ENCODE measurements around the gene FXYD4. TPM values are rescaled to one million over a fixed set of nuclear protein-coding genes. Genes with fewer than 3 reads are reported as not detected.

FXYD4 gene
- polyA plus RNA-seq, 1 donor (not counting 4 experiments of a cell fraction or from before 2014, with no cell fraction given) = not detected

DNA sequence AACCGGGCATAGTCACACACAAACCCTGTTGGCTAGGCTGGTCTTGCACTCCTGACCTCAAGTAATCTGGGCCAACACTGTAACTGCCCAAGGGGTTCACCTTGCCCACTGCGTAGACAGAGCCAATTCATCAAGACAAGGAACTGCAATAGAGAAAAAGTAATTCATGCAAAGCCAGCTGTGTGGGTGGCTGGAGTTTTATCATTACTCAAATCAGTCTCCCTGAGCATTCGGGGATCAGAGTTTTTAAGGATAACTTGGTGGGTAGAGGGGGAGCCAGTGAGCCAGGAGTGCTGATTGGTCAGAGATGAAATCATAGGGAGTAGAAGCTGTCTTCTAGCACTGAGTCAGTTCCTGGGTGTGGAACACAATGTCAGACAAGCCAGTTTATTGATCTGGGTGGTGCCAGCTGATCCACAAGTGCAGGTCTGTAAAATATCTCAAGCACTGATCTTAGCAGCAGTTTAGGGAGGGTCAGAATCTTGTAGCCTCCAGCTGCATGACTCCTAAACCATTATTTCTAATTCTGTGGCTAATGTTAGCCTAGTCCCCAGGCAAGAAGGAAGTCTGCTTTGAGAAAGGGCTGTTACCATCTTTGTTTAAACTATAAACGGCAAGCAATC is 15.6 kb upstream of the FXYD4 start:
- dilution Hi-C loops (cut with MboI; ENCODE audit: extremely low pct_ligation_motif_present, low sequenced_read_pairs) = no loop called here
- Histone ChIP-seq H3K27ac (ENCODE audit: control insufficient read depth, insufficient read depth, low read length) (peak overlapping the region; percentile 66), H4K20me1 (ENCODE audit: control insufficient read depth, extremely low read depth, insufficient read depth, low read length) (no peaks in the 10 kb centered on the region), H2AFZ (ENCODE audit: control insufficient read depth, low read length) (peak overlapping the region; percentile 40), H3K36me3 (ENCODE audit: control insufficient read depth in 2 of 2, extremely low read depth in 1 of 2, insufficient read depth in 2 of 2, low read length in 2 of 2) (no peaks in the 10 kb centered on the region), H3K27me3 (ENCODE audit: control insufficient read depth, extremely low read depth, insufficient read depth, low read length) (no peaks in the 10 kb centered on the region), H3K4me1 (ENCODE audit: control insufficient read depth, extremely low read depth, insufficient read depth, low read length) (peaks cover 25% of the 10 kb centered on the region), H3K4me2 (ENCODE audit: control insufficient read depth, extremely low read depth, insufficient read depth, low read depth, low read length) (peak overlapping the region; percentile 75), H3K4me3 (ENCODE audit: control insufficient read depth in 2 of 3, extremely low read depth in 1 of 3, insufficient read depth in 2 of 3, low read depth in 1 of 3, low read length in 3 of 3) (no peak overlapping the region), H3K9me3 (ENCODE audit: control insufficient read depth, low read depth, low read length) (no peaks in the 10 kb centered on the region), H3K79me2 (ENCODE audit: control insufficient read depth, insufficient read depth, low read length) (no peaks in the 10 kb centered on the region), H3K9me1 (ENCODE audit: control insufficient read depth, extremely low read depth, insufficient read depth, low read length) (no peaks in the 10 kb centered on the region), H3K9ac (ENCODE audit: control insufficient read depth, extremely low read depth, insufficient read depth, low read length) (peak overlapping the region; percentile 41)
- TF ChIP-seq, protein P1, sequence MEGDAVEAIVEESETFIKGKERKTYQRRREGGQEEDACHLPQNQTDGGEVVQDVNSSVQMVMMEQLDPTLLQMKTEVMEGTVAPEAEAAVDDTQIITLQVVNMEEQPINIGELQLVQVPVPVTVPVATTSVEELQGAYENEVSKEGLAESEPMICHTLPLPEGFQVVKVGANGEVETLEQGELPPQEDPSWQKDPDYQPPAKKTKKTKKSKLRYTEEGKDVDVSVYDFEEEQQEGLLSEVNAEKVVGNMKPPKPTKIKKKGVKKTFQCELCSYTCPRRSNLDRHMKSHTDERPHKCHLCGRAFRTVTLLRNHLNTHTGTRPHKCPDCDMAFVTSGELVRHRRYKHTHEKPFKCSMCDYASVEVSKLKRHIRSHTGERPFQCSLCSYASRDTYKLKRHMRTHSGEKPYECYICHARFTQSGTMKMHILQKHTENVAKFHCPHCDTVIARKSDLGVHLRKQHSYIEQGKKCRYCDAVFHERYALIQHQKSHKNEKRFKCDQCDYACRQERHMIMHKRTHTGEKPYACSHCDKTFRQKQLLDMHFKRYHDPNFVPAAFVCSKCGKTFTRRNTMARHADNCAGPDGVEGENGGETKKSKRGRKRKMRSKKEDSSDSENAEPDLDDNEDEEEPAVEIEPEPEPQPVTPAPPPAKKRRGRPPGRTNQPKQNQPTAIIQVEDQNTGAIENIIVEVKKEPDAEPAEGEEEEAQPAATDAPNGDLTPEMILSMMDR (optimal IDR thresholded peaks at IDR 0.05 in 1 of 3, IDR thresholded peaks at IDR 0.05 in 1 of 3, conservative IDR thresholded peaks at IDR 0.05 in 1 of 3; ENCODE audit: extremely low read depth in 1 of 3, insufficient read depth in 2 of 3, low read length in 3 of 3) = peak in 1 of 3 experiments; percentile 11
- TF ChIP-seq EZH2 (IDR thresholded peaks at IDR 0.05; ENCODE audit: low read length) = no peak
- FAIRE-seq (peak; percentile 99), DNase-seq (ENCODE audit: low read depth, low spot score) (peak; percentile 80)

DNA sequence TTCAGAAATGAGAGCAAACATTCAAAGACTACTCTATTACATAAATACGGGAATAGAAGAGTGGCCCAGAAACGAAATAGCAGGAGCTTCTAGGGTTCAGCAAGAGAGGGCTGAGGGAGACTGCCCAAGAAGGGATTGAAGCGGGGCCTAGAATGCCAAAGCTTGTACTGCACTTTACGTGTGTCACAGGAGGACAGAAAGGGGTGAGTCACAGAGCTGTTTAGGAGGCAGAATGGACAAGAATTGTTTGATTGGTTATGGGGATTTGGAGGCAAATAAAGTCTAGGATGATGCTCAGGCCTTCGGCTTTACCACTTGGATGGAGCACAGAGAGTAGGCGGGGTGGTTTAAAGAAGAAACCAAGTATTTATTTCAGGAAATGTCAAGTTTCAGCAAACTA is 11.3 kb upstream of the FXYD4 start:
- TF ChIP-seq, protein P1 (optimal IDR thresholded peaks at IDR 0.05 in 1 of 3, IDR thresholded peaks at IDR 0.05 in 1 of 3, conservative IDR thresholded peaks at IDR 0.05 in 1 of 3; ENCODE audit: extremely low read depth in 1 of 3, insufficient read depth in 2 of 3, low read length in 3 of 3) = no peak
- no peak for TF ChIP-seq EZH2 (IDR thresholded peaks at IDR 0.05; ENCODE audit: low read length)
- FAIRE-seq (no peak), DNase-seq (ENCODE audit: low read depth, low spot score) (no peak)
- Histone ChIP-seq H3K36me3 (ENCODE audit: control insufficient read depth in 2 of 2, extremely low read depth in 1 of 2, insufficient read depth in 2 of 2, low read length in 2 of 2) (no peaks in the 10 kb centered on the region), H3K9me3 (ENCODE audit: control insufficient read depth, low read depth, low read length) (no peaks in the 10 kb centered on the region), H3K4me3 (ENCODE audit: control insufficient read depth in 2 of 3, extremely low read depth in 1 of 3, insufficient read depth in 2 of 3, low read depth in 1 of 3, low read length in 3 of 3) (no peak overlapping the region), H3K27me3 (ENCODE audit: control insufficient read depth, extremely low read depth, insufficient read depth, low read length) (no peaks in the 10 kb centered on the region), H2AFZ (ENCODE audit: control insufficient read depth, low read length) (no peak overlapping the region), H3K27ac (ENCODE audit: control insufficient read depth, insufficient read depth, low read length) (no peak overlapping the region), H3K4me2 (ENCODE audit: control insufficient read depth, extremely low read depth, insufficient read depth, low read depth, low read length) (no peak overlapping the region), H4K20me1 (ENCODE audit: control insufficient read depth, extremely low read depth, insufficient read depth, low read length) (no peaks in the 10 kb centered on the region), H3K79me2 (ENCODE audit: control insufficient read depth, insufficient read depth, low read length) (no peaks in the 10 kb centered on the region), H3K9ac (ENCODE audit: control insufficient read depth, extremely low read depth, insufficient read depth, low read length) (no peak overlapping the region), H3K9me1 (ENCODE audit: control insufficient read depth, extremely low read depth, insufficient read depth, low read length) (no peaks in the 10 kb centered on the region), H3K4me1 (ENCODE audit: control insufficient read depth, extremely low read depth, insufficient read depth, low read length) (peaks cover 18% of the 10 kb centered on the region)
- dilution Hi-C loops (cut with MboI; ENCODE audit: extremely low pct_ligation_motif_present, low sequenced_read_pairs) = no loop called here
